GM12878 (cell line): ENCODE results near the gene TACR1.

Source experiments
- CEBPB ChIP-seq, 2 experiments: fragments of 150-350 bp in 1 of 2; IDR thresholded peaks; 2 replicates each; pipeline ENCODE4 v1.6.1; 2012 to 2014; ENCODE audit warnings: low read depth in 2 of 2, low read length in 2 of 2, borderline replicate concordance in 1 of 2, inconsistent platforms in 1 of 2
- CHD4 ChIP-seq: fragments of 200-600 bp; sonication (generic); IDR thresholded peaks from 2 replicates; pipeline ENCODE4 v1.6.1; 2016; ENCODE audit warnings: mild to moderate bottlenecking
- CTCF ChIP-seq, 3 experiments: IDR thresholded peaks in 2 of 3; conservative IDR thresholded peaks in 1 of 3; 2 replicates each; pipeline ENCODE4 v1.5.1; 2011; ENCODE audit warnings: low read depth in 3 of 3, low read length in 3 of 3, mild to moderate bottlenecking in 3 of 3, control low read depth in 2 of 3, moderate library complexity in 2 of 3, inconsistent platforms in 1 of 3, mixed read lengths in 1 of 3; ENCODE audit not compliant: control insufficient read depth in 2 of 3, insufficient read depth in 1 of 3; ENCODE audit errors: extremely low read depth in 1 of 3
- EP300 ChIP-seq, 2 experiments: fragments of 150-350 bp in 1 of 2; IDR thresholded peaks; 2 replicates each; pipeline ENCODE4 v1.6.1; 2011 to 2012; ENCODE audit warnings: low read depth in 2 of 2, low read length in 2 of 2, borderline replicate concordance in 1 of 2, improper control_type of control experiment in 1 of 2, inconsistent platforms in 1 of 2; ENCODE audit not compliant: control insufficient read depth in 1 of 2
- POLR2AphosphoS2 ChIP-seq: IDR thresholded peaks from 2 replicates; pipeline ENCODE4 v1.6.1; 2011; ENCODE audit warnings: low read depth, mild to moderate bottlenecking, low read length, improper control_type of control experiment, moderate library complexity
- RFX5 ChIP-seq: IDR thresholded peaks from 2 replicates; pipeline ENCODE4 v1.6.1; 2011; ENCODE audit warnings: low read depth, low read length, improper control_type of control experiment
- SMC3 ChIP-seq: IDR thresholded peaks from 2 replicates; pipeline ENCODE4 v1.6.1; 2011; ENCODE audit warnings: low read length, improper control_type of control experiment, borderline replicate concordance
- TCF12 ChIP-seq: IDR thresholded peaks from 2 replicates; pipeline ENCODE4 v1.6.1; 2011; ENCODE audit warnings: low read depth, mild to moderate bottlenecking, low read length
- YY1 ChIP-seq: IDR thresholded peaks from 2 replicates; pipeline ENCODE4 v1.6.1; 2011; ENCODE audit warnings: low read depth, mild to moderate bottlenecking, low read length

- TF ChIP-seq RFX5 (no peak), YY1 (no peak), TCF12 (no peak), SMC3 (no peak), EP300 (IDR thresholded peaks at IDR 0.05; ENCODE audit: borderline replicate concordance in 1 of 2, control insufficient read depth in 1 of 2, low read depth in 2 of 2, low read length in 2 of 2) (no peak), POLR2AphosphoS2 (no peak), CHD4 (no peak), CEBPB (IDR thresholded peaks at IDR 0.05; ENCODE audit: borderline replicate concordance in 1 of 2, low read depth in 2 of 2, low read length in 2 of 2) (no peak), CTCF (IDR thresholded peaks at IDR 0.05 in 2 of 3, conservative IDR thresholded peaks at IDR 0.05 in 1 of 3; ENCODE audit: control insufficient read depth in 2 of 3, extremely low read depth in 1 of 3, insufficient read depth in 1 of 3, low read depth in 3 of 3, low read length in 3 of 3) (no peak)
Measured at GRCh38 chr2:75222527-75222926, 23.2 kb upstream of the TACR1 start.
